GM19438 (cell line): ENCODE measurements around the gene PGA3.
"Not testable (repeated sequence)": the region's sequence is repeated elsewhere in the genome, so short reads cannot be mapped to it uniquely, and the experiment has no call there.

Source experiments
- ATAC-seq: cut with Tn5 transposase; IDR thresholded peaks from one replicate; pipeline ENCODE4 v1.9.1; 2021; ENCODE audit warnings: low read depth; ENCODE audit not compliant: unreplicated experiment

PGA3 gene

GRCh38 chr11:61245284-61245964 lies 42.1 kb downstream of the PGA3 start:
- not testable (repeated sequence) for ATAC-seq

- not testable (repeated sequence) for ATAC-seq
Observed at GRCh38 chr11:61248071-61248470, 44.8 kb downstream of the PGA3 start.

- not testable (repeated sequence) for ATAC-seq
Observed at GRCh38 chr11:61249201-61249600, 45.9 kb downstream of the PGA3 start.

- not testable (repeated sequence) for ATAC-seq
Observed at GRCh38 chr11:61250796-61251765, 47.8 kb downstream of the PGA3 start.

GRCh38 chr11:61252332-61252731 lies 49.0 kb downstream of the PGA3 start:
- not testable (repeated sequence) for ATAC-seq

- ATAC-seq, result no peak
Observed at GRCh38 chr11:61254403-61255025, 51.2 kb downstream of the PGA3 start.

GRCh38 chr11:61256710-61257482 lies 53.6 kb downstream of the PGA3 start:
- no peak for ATAC-seq

GRCh38 chr11:61258546-61258945 lies 55.2 kb downstream of the PGA3 start:
- ATAC-seq, result no peak

GRCh38 chr11:61259363-61259762 lies 56.0 kb downstream of the PGA3 start:
- no peak for ATAC-seq
